MCF 10A (cell line): ENCODE results near the gene LCN2. TPM values are rescaled to one million over a fixed set of nuclear protein-coding genes. Genes with fewer than 3 reads are reported as not detected.

Experiments used
- Bru-seq: library from RNA; stranded (reverse); fragments of 400-500 nt; gene quantifications from one replicate; lab custom pipeline; 2021; lab: Mats Ljungman, UMichigan
- BruChase-seq, 2 experiments: library from RNA; stranded (reverse); fragments of 400-500 nt; gene quantifications; one replicate each; lab custom pipeline; 2021; lab: Mats Ljungman, UMichigan
- BruUV-seq: library from RNA; stranded (reverse); fragments of 400-500 nt; replicated peaks from 2 replicates; lab custom pipeline; 2021; lab: Mats Ljungman, UMichigan
- CTCF ChIA-PET: fragments of 300-600 bp; sonication (Branson Sonifier 250); formaldehyde crosslinking; extraction: SDS; loops from one replicate; lab custom pipeline; 2021; ENCODE audit warnings: antibody characterized with exemption, inconsistent platforms; lab: Yijun Ruan, JAX
- POLR2A ChIA-PET: fragments of 300-600, 350-650 bp; sonication (Branson Sonifier 250); formaldehyde crosslinking; extraction: SDS; loops from one replicate; lab custom pipeline; 2020; ENCODE audit warnings: antibody characterized with exemption, inconsistent platforms; lab: Yijun Ruan, JAX
- DNase-seq: peaks from one replicate; pipeline ENCODE4 v3.0.0-alpha.2; 2018; ENCODE audit not compliant: unreplicated experiment
- H3K27ac Mint-ChIP-seq: one replicate; pipeline ENCODE4 v1.8.0; 2022; ENCODE audit warnings: mild to moderate bottlenecking, low read depth, mixed read lengths; ENCODE audit not compliant: unreplicated experiment
- H3K27me3 Mint-ChIP-seq: one replicate; pipeline ENCODE4 v1.8.0; 2022; ENCODE audit warnings: mixed read lengths; ENCODE audit not compliant: insufficient read depth, unreplicated experiment
- H3K36me3 Mint-ChIP-seq: one replicate; pipeline ENCODE4 v1.8.0; 2022; ENCODE audit warnings: mild to moderate bottlenecking, moderate library complexity, mixed read lengths; ENCODE audit not compliant: insufficient read depth, unreplicated experiment
- H3K4me1 Mint-ChIP-seq: one replicate; pipeline ENCODE4 v1.8.0; 2022; ENCODE audit warnings: mixed read lengths; ENCODE audit not compliant: insufficient read depth, unreplicated experiment
- H3K4me3 Mint-ChIP-seq: one replicate; pipeline ENCODE4 v1.8.0; 2022; ENCODE audit warnings: mild to moderate bottlenecking, moderate library complexity, mixed read lengths; ENCODE audit not compliant: unreplicated experiment
- H3K9me3 Mint-ChIP-seq: one replicate; pipeline ENCODE4 v1.8.0; 2022; ENCODE audit warnings: mixed read lengths; ENCODE audit not compliant: unreplicated experiment
- CTCF ChIP-seq: fragments of 200-600 bp; IDR thresholded peaks from one replicate; pipeline ENCODE4 v1.8.0; 2022; ENCODE audit warnings: antibody characterized with exemption, mild to moderate bottlenecking; ENCODE audit not compliant: unreplicated experiment
- intact Hi-C: fragments of 100-400 bp; cut with micrococcal nuclease; formaldehyde crosslinking; loops from 2 replicates; pipeline ENCODE4 v1.14.1; 2022
- long read RNA-seq: library from polyadenylated mRNA; stranded (forward); transcript quantifications from one replicate; pipeline ENCODE4 v2.0.0, GENCODE V29; 2022
- total RNA-seq: library from RNA; stranded (reverse); gene quantifications from 2 replicates; pipeline ENCODE4 v1.2.3, GENCODE V29; 2022

LCN2 gene
- total RNA-seq (7.7 and 41.6 TPM in 2 replicates), Bru-seq, nascent RNA (percentile 60 among the genes with signal in this experiment), BruChase-seq, experiment 1, labeled RNA remaining after a 6-hour chase (percentile 77 among the genes with signal in this experiment), BruChase-seq, experiment 2, labeled RNA remaining after a 2-hour chase (percentile 61 among the genes with signal in this experiment)
- long read RNA-seq, partial matches to known transcripts, result 0 of 3 reads
- long read RNA-seq, other reads (novel, unspliced or antisense), result 1 of 3 reads

- no peaks in the 10 kb centered on the region for H3K36me3 Mint-ChIP-seq
- peaks cover 31% of the 10 kb centered on the region for H3K4me1 Mint-ChIP-seq
- peak; percentile 95 for DNase-seq
- peak within 1 kb of the TSS; percentile 55 for H3K4me3 Mint-ChIP-seq
- no peak for TF ChIP-seq CTCF
- intact Hi-C loops, result no loop called here
- H3K27me3 Mint-ChIP-seq, result no peaks in the 10 kb centered on the region
- no peaks in the 10 kb centered on the region for H3K9me3 Mint-ChIP-seq
- CTCF ChIA-PET, result interaction anchor here (0.5 to 0.7 kb wide), 2 partner anchors 10 to 130 kb away, joined by 3 to 4 read pairs; no protein-coding TSS in a partner anchor
- no TSS peak for BruUV-seq
- POLR2A ChIA-PET, result interaction anchor here (0.7 to 1.3 kb wide), 2 partner anchors 13 to 17 kb away, joined by 3 to 7 read pairs; no protein-coding TSS in a partner anchor
- peak within 1 kb of the TSS; percentile 84 for H3K27ac Mint-ChIP-seq
These were observed at the start of gene LCN2 for GRCh38 chr9:128149001-128149701. TSS of gene LCN2 (plus strand) at chr9:128149453. CDS start at chr9:128149526, 73 bp downstream.

GRCh38 chr9:128099932-128100491 lies 49.2 kb upstream of the LCN2 start:
- peak; percentile 17 for DNase-seq
- Mint-ChIP-seq H3K36me3 (peaks cover 30% of the 10 kb centered on the region), H3K27ac (peak overlapping the region; percentile 98), H3K4me3 (peak overlapping the region; percentile 95), H3K9me3 (no peaks in the 10 kb centered on the region), H3K4me1 (peaks cover 7% of the 10 kb centered on the region), H3K27me3 (no peaks in the 10 kb centered on the region)
- intact Hi-C loops, result no loop called here
- ChIA-PET POLR2A (interaction anchor here (0.9 to 2.9 kb wide), 4 partner anchors 9 to 33 kb away, joined by 3 to 19 read pairs (median 3); partner anchors contain the start of genes NAIF1 and SLC25A25), CTCF (interaction anchor here (0.6 to 2.4 kb wide), 5 partner anchors 10 to 75 kb away, joined by 3 to 16 read pairs (median 3); no protein-coding TSS in a partner anchor)
- no TSS peak for BruUV-seq
- TF ChIP-seq CTCF, result no peak

GRCh38 chr9:128100581-128100980 lies 48.7 kb upstream of the LCN2 start:
- H3K4me1 Mint-ChIP-seq, result peaks cover 7% of the 10 kb centered on the region
- CTCF ChIA-PET, result interaction anchor here (0.6 to 2.4 kb wide), 5 partner anchors 9 to 76 kb away, joined by 3 to 16 read pairs (median 3); no protein-coding TSS in a partner anchor

More at GRCh38 chr9:128100581-128100980, 48.7 kb upstream of the LCN2 start:
- Mint-ChIP-seq H3K36me3 (peaks cover 36% of the 10 kb centered on the region), H3K9me3 (no peaks in the 10 kb centered on the region), H3K4me3 (peak overlapping the region; percentile 8), H3K27ac (no peak overlapping the region), H3K27me3 (no peaks in the 10 kb centered on the region)
- intact Hi-C loops, result no loop called here
- DNase-seq, result no peak
- no peak for TF ChIP-seq CTCF
- POLR2A ChIA-PET, result interaction anchor here (1.0 to 2.9 kb wide), 2 partner anchors 9 to 33 kb away, joined by 3 to 19 read pairs; partner anchors contain the start of genes NAIF1 and SLC25A25
- no TSS peak for BruUV-seq
